GM23338 (cell line): Measurements from ENCODE around the gene PGPEP1. TPM values are rescaled to one million over a fixed set of nuclear protein-coding genes. Genes with fewer than 3 reads are reported as not detected.

Experiments used
- ATAC-seq: fragments of 200-7000 bp; cut with Tn5 transposase; 3 replicates; pipeline ENCODE4 v1.9.1; 2020
- DNase-seq: peaks from one replicate; pipeline ENCODE4 v3.0.0-alpha.2; 2015; ENCODE audit warnings: low spot score
- H2AFZ ChIP-seq: fragments of 200-600 bp; sonication (generic); 2 replicates; pipeline ENCODE4 v1.8.0; 2016; ENCODE audit warnings: antibody characterized with exemption, mild to moderate bottlenecking, moderate library complexity
- H3F3A ChIP-seq: fragments of 200-600 bp; sonication (generic); replicated peaks from 2 replicates; pipeline ENCODE4 v1.8.0; 2017; ENCODE audit warnings: antibody characterized with exemption, mixed run types, low read depth
- H3K27ac ChIP-seq: fragments of 200-600 bp; sonication (generic); 2 replicates; pipeline ENCODE4 v1.6.1; 2016; ENCODE audit warnings: low read depth
- H3K27me3 ChIP-seq: fragments of 200-600 bp; sonication (generic); 2 replicates; pipeline ENCODE4 v1.8.0; 2016; ENCODE audit warnings: mild to moderate bottlenecking, mixed run types, moderate library complexity; ENCODE audit not compliant: insufficient read depth
- H3K36me3 ChIP-seq: fragments of 200-600 bp; sonication (generic); 2 replicates; pipeline ENCODE4 v1.8.0; 2016; ENCODE audit warnings: mild to moderate bottlenecking; ENCODE audit not compliant: insufficient read depth
- H3K4me1 ChIP-seq: fragments of 200-600 bp; sonication (generic); 2 replicates; pipeline ENCODE4 v1.8.0; 2016; ENCODE audit warnings: mild to moderate bottlenecking, moderate library complexity; ENCODE audit not compliant: insufficient read depth
- H3K4me2 ChIP-seq: fragments of 200-600 bp; sonication (generic); 2 replicates; pipeline ENCODE4 v1.7.1; 2017; ENCODE audit warnings: mixed run types
- H3K4me3 ChIP-seq: fragments of 200-600 bp; sonication (generic); 2 replicates; pipeline ENCODE4 v1.6.1; 2016; ENCODE audit warnings: mixed run types
- H3K79me2 ChIP-seq: fragments of 200-600 bp; sonication (generic); replicated peaks from 2 replicates; pipeline ENCODE4 v1.8.0; 2017; ENCODE audit warnings: mild to moderate bottlenecking; ENCODE audit not compliant: insufficient read depth
- H3K9me2 ChIP-seq: fragments of 200-600 bp; sonication (generic); 2 replicates; pipeline ENCODE4 v1.8.0; 2017; ENCODE audit not compliant: insufficient read depth
- H4K20me1 ChIP-seq: fragments of 200-600 bp; sonication (generic); replicated peaks from 2 replicates; pipeline ENCODE4 v1.8.0; 2017; ENCODE audit warnings: mild to moderate bottlenecking; ENCODE audit not compliant: insufficient read depth
- H3K27ac Mint-ChIP-seq: 2 replicates; pipeline ENCODE4 v1.8.0; 2020; ENCODE audit warnings: inconsistent platforms, mild to moderate bottlenecking, moderate library complexity, mixed read lengths
- H3K27me3 Mint-ChIP-seq: 3 replicates; pipeline ENCODE4 v1.8.0; 2022; ENCODE audit warnings: low read depth, mild to moderate bottlenecking, moderate library complexity, mixed read lengths, inconsistent platforms; ENCODE audit not compliant: insufficient read depth, poor library complexity
- H3K36me3 Mint-ChIP-seq: 3 replicates; pipeline ENCODE4 v1.8.0; 2021; ENCODE audit warnings: low read depth, mild to moderate bottlenecking, inconsistent platforms, moderate library complexity, mixed read lengths
- H3K4me1 Mint-ChIP-seq: 3 replicates; pipeline ENCODE4 v1.8.0; 2020; ENCODE audit warnings: mild to moderate bottlenecking, inconsistent platforms, mixed read lengths
- H3K4me3 Mint-ChIP-seq: 3 replicates; pipeline ENCODE4 v1.8.0; 2021; ENCODE audit warnings: moderate library complexity, mild to moderate bottlenecking, inconsistent platforms, mixed read lengths
- H3K9me3 Mint-ChIP-seq: 3 replicates; pipeline ENCODE4 v1.8.0; 2020; ENCODE audit warnings: moderate library complexity, mild to moderate bottlenecking, inconsistent platforms, mixed read lengths
- CTCF ChIP-seq, 2 experiments: fragments of 200-600 bp in 1 of 2; sonication (generic) in 1 of 2; conservative IDR thresholded peaks; 2 replicates each; pipeline versions ENCODE4 v1.5.1 to v1.6.1; 2016 to 2017; ENCODE audit warnings: antibody characterized with exemption in 2 of 2, low read depth in 2 of 2, mild to moderate bottlenecking in 2 of 2, moderate library complexity in 1 of 2
- EZH2phosphoT487 ChIP-seq: fragments of 200-600 bp; sonication (generic); IDR thresholded peaks from one replicate; pipeline ENCODE4 v1.8.1; 2018; ENCODE audit warnings: antibody characterized with exemption; ENCODE audit not compliant: unreplicated experiment
- JUNB ChIP-seq: IDR thresholded peaks from one replicate; pipeline ENCODE4 v1.6.1; 2016; ENCODE audit warnings: antibody characterized with exemption; ENCODE audit not compliant: unreplicated experiment
- POLR2AphosphoS5 ChIP-seq: IDR thresholded peaks from 2 replicates; pipeline ENCODE4 v1.6.1; 2016; ENCODE audit warnings: antibody characterized with exemption, low read depth
- ZNF114 ChIP-seq: fragments of 250-450 bp; sonication (Bioruptor Pico); IDR thresholded peaks from 2 replicates; pipeline ENCODE4 v1.5.0; 2020; ENCODE audit warnings: mild to moderate bottlenecking, moderate library complexity
- polyA plus RNA-seq: library from polyadenylated mRNA; unstranded; fragments of >200 nt; fragmentation: Nextera tagmentation; extraction: Ambion mirVana; gene quantifications from 2 replicates; pipeline ENCODE4 v1.2.1, GENCODE V29; 2016
- total RNA-seq: library from RNA; depleted of rRNA; stranded (reverse); fragments of >200 nt; shearing (Covaris generic); gene quantifications from 2 replicates; pipeline ENCODE4 v1.2.3, GENCODE V29; 2014

PGPEP1 gene
- total and polyA plus RNA-seq, 2 experiments from 2014 or later = 15.5 to 18.9 TPM

- H3K9me2 ChIP-seq = no peaks in the 10 kb centered on the region
- H4K20me1 ChIP-seq = no peaks in the 10 kb centered on the region
- peak overlapping the region; percentile 83 for H3K4me3 ChIP-seq
- H3K27ac ChIP-seq = no peak overlapping the region
- no peaks in the 10 kb centered on the region; the same call in 1 of the 2 replicates for H3K79me2 ChIP-seq
- H3K4me1 Mint-ChIP-seq = peaks cover 32% of the 10 kb centered on the region
- H3K4me1 ChIP-seq = peaks cover 29% of the 10 kb centered on the region
- H2AFZ ChIP-seq = 0 out of 2 replicates have a peak overlapping the region, but pooled peaks have one; percentile 59
- no peaks in the 10 kb centered on the region for H3K9me3 Mint-ChIP-seq
- peaks cover 16% of the 10 kb centered on the region for H3K27me3 Mint-ChIP-seq
- ATAC-seq = peak; percentile 34
- peak; percentile 74 for DNase-seq
- H3K27ac Mint-ChIP-seq = no peak overlapping the region
- H3F3A ChIP-seq = peaks cover 35% of the 10 kb centered on the region
- no peaks in the 10 kb centered on the region for H3K27me3 ChIP-seq
- peaks cover 11% of the 10 kb centered on the region for H3K36me3 Mint-ChIP-seq
- H3K4me2 ChIP-seq = peak overlapping the region; percentile 99; the same call in 1 of the 2 replicates
- no peaks in the 10 kb centered on the region for H3K36me3 ChIP-seq
- peak overlapping the region; percentile 78 for H3K4me3 Mint-ChIP-seq
- peak; percentile 41 to 59 for TF ChIP-seq CTCF (conservative IDR thresholded peaks at IDR 0.05; ENCODE audit: low read depth in 2 of 2)
- no peak for TF ChIP-seq JUNB
Measured at GRCh38 chr19:18339723-18340122, 675 bp upstream of the PGPEP1 start.

GRCh38 chr19:18340990-18341868 is 831 bp downstream of the PGPEP1 start:
- Histone ChIP-seq H3K4me3 (peak overlapping the region; percentile 83), H2AFZ (peak overlapping the region; percentile 72), H3K9me2 (no peaks in the 10 kb centered on the region), H4K20me1 (no peaks in the 10 kb centered on the region), H3K4me1 (peaks cover 34% of the 10 kb centered on the region), H3K27ac (no peak overlapping the region), H3K79me2 (no peaks in the 10 kb centered on the region; the same call in 1 of the 2 replicates), H3K4me2 (peak overlapping the region; percentile 99), H3K27me3 (no peaks in the 10 kb centered on the region), H3K36me3 (no peaks in the 10 kb centered on the region), H3F3A (peaks cover 36% of the 10 kb centered on the region)
- Mint-ChIP-seq H3K27ac (peak overlapping the region; percentile 11; the same call in 1 of the 2 replicates), H3K4me3 (peak overlapping the region; percentile 78), H3K27me3 (peaks cover 26% of the 10 kb centered on the region), H3K4me1 (peaks cover 39% of the 10 kb centered on the region), H3K9me3 (0 out of 3 replicates have a peak, but pooled peaks cover under 1% of the 10 kb centered on the region), H3K36me3 (peaks cover 21% of the 10 kb centered on the region)
- ATAC-seq = peak; percentile 34
- peak; percentile 47 for DNase-seq
- TF ChIP-seq POLR2AphosphoS5 = 0 out of 2 replicates have a peak, but pooled peaks have one; percentile 21
- TF ChIP-seq ZNF114 (CRISPR knock-in tag) = no peak
- 0 out of 4 replicates have a peak, but pooled peaks have one; percentile 11 to 21 for TF ChIP-seq CTCF (conservative IDR thresholded peaks at IDR 0.05; ENCODE audit: low read depth in 2 of 2)
- TF ChIP-seq EZH2phosphoT487 = no peak
